ENCODE measurements around the gene GDI1.
"Not testable (repeated sequence)": the region's sequence is repeated elsewhere in the genome, so short reads cannot be mapped to it uniquely, and the experiment has no call there.

DNA sequence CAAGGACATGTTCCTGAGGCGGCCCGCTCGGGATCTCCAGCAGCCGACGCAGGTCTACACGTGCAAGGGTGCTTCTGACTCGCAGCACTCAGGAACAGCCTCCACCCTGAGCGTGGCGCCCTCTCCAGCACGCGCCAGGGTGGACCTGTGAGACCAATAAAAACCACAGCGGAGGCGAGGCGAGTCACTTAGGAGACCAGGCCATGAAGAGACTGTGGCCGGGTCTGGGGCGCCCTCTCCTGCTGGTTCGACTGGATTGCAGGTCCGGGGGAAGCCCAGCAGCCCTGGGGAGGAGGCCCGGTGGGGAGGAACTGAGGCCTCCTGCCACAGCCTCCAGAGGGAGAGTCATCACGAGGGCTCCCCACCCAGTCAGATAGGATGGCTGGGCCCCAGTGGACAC, 48.9 kb upstream of the GDI1 start:
- TF ChIP-seq, protein P1, sequence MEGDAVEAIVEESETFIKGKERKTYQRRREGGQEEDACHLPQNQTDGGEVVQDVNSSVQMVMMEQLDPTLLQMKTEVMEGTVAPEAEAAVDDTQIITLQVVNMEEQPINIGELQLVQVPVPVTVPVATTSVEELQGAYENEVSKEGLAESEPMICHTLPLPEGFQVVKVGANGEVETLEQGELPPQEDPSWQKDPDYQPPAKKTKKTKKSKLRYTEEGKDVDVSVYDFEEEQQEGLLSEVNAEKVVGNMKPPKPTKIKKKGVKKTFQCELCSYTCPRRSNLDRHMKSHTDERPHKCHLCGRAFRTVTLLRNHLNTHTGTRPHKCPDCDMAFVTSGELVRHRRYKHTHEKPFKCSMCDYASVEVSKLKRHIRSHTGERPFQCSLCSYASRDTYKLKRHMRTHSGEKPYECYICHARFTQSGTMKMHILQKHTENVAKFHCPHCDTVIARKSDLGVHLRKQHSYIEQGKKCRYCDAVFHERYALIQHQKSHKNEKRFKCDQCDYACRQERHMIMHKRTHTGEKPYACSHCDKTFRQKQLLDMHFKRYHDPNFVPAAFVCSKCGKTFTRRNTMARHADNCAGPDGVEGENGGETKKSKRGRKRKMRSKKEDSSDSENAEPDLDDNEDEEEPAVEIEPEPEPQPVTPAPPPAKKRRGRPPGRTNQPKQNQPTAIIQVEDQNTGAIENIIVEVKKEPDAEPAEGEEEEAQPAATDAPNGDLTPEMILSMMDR (IDR thresholded peaks at IDR 0.05), result not testable (repeated sequence)
- not testable (repeated sequence) for TF ChIP-seq POLR2A, POLR2AphosphoS5 (IDR thresholded peaks at IDR 0.05)

Measured in stomach (tissue), 4 donors.